Heart right ventricle (tissue), 16 donors: ENCODE data around the gene CALHM1. TPM values are rescaled to one million over a fixed set of nuclear protein-coding genes. Genes with fewer than 3 reads are reported as not detected.

Experiments used
- ATAC-seq, 8 donors: fragments of 200-7000 bp; cut with Tn5 transposase; one replicate each; pipeline ENCODE4 v1.9.1; 2020; ENCODE audit warnings: mild to moderate bottlenecking in 8 of 8, moderate library complexity in 8 of 8, moderate number of reproducible peaks in 1 of 8
- DNase-seq, 2 donors: peaks; one replicate each; pipeline ENCODE4 v3.0.0-alpha.2; 2020
- H3K27ac ChIP-seq, 10 donors: fragments of 200-600 bp; sonication (generic) in 2 of 10; one replicate each; pipeline versions ENCODE4 v1.5.0 to v1.8.0; 2020 to 2022; ENCODE audit warnings: mild to moderate bottlenecking in 3 of 10
- H3K27me3 ChIP-seq, 7 donors: fragments of 200-600 bp; one replicate each; pipeline ENCODE4 v1.8.0; 2021 to 2022; ENCODE audit warnings: mild to moderate bottlenecking in 2 of 7
- H3K36me3 ChIP-seq, 9 donors: fragments of 200-600 bp; sonication (generic) in 1 of 9; one replicate each; pipeline versions ENCODE4 v1.5.0 to v1.8.0; 2020 to 2022; ENCODE audit warnings: mild to moderate bottlenecking in 2 of 9
- H3K4me1 ChIP-seq, 9 donors: fragments of 200-600 bp; sonication (generic) in 1 of 9; one replicate each; pipeline versions ENCODE4 v1.5.0 to v1.8.0; 2020 to 2022; ENCODE audit warnings: mild to moderate bottlenecking in 4 of 9
- H3K4me3 ChIP-seq, 10 donors: fragments of 200-600 bp; sonication (generic) in 2 of 10; one replicate each; pipeline versions ENCODE4 v1.5.0 to v1.8.0; 2020 to 2022; ENCODE audit warnings: mild to moderate bottlenecking in 7 of 10, moderate library complexity in 2 of 10
- H3K9me3 ChIP-seq, 11 donors: fragments of 200-600 bp in 10 of 11; sonication (generic) in 2 of 11; one replicate each; pipeline versions ENCODE4 v1.5.0 to v1.8.0; 2013 to 2022; ENCODE audit warnings: mild to moderate bottlenecking in 2 of 11, control low read depth in 1 of 11, moderate library complexity in 1 of 11
- CTCF ChIP-seq, 9 donors: fragments of 200-600 bp; sonication (generic) in 2 of 9; IDR thresholded peaks; one replicate each; pipeline versions ENCODE4 v1.5.0 to v1.8.0; 2021 to 2022; ENCODE audit warnings: antibody characterized with exemption in 9 of 9, mild to moderate bottlenecking in 5 of 9, moderate library complexity in 1 of 9
- WGBS, 2 donors: extraction: QIAGEN DNeasy Blood & Tissue Kit; methylation state at CpG; one replicate each; pipeline ENCODE4 v1.1.7; 2013; ENCODE audit warnings: inconsistent platforms in 1 of 2; 5-methylcytosine and 5-hydroxymethylcytosine counted together
- intact Hi-C, 10 donors: fragments of 100-400 bp; cut with DNase I; formaldehyde crosslinking; loops; one replicate each; pipeline versions ENCODE4 v1.11.1 to v1.14.2; 2022
- polyA plus RNA-seq, 2 donors: library from polyadenylated mRNA; stranded (reverse); fragments of 200-250 nt; gene quantifications; one replicate each; pipeline ENCODE4 v1.2.3, GENCODE V29; 2013
- total RNA-seq, 10 donors: library from RNA; stranded (reverse); fragmentation: NEBNext Ultra II Directional in 3 of 10; extraction: Animal tissue kit (Norgen Biotek cat#: 25700) in 3 of 10; gene quantifications; one replicate each; pipeline versions ENCODE4 v1.2.1 to v1.2.4, GENCODE V29; 2021 to 2023
- donor health status: Arrhythmogenic right ventricular cardiomyopathy.
- donor health status: ischemic (EF 13 %, LVEDD 7.1; RV severe dilation, severe dysfunction).
- donor health status: healthy with polysubstance abuse.
- donor health status: DM: no; HTN: yes; CAD: no.
- donor health status: DM: no; HTN: no; CAD: no.
- donor health status: ischemic (EF 25% LVEDD 6.9; RV normal size, moderate dysfunction).
- donor health status: ischemic (EF 25% LVEDD 5.7; RV mildly dilated, moderate dysfunction).
- donor health status: healthy.
- donor health status: DM: yes; HTN: yes; CAD: no.
- donor health status: Ischemic cardiomyopathy.
- donor health status: ischemic (EF 35%, LVEDD 5.7; RV mildly dilated, moderate dysfunction).
- donor health status: nonischemic (EF 11% LVEDD 7.7; RV severe dilation, severe dysfunction).
- donor health status: DM: yes; HTN: yes; CAD: no.
- donor health status: PGD.
- donor health status: ischemic (EF 29% LVEDD 5.4; RV normal size, mild dysfunction).
- donor health status: nonischemic (EF 23%, LVEDD 6.1; RV moderate dilation, normal function).

CALHM1 gene
- total and polyA plus RNA-seq, 12 donors, result not detected

DNA sequence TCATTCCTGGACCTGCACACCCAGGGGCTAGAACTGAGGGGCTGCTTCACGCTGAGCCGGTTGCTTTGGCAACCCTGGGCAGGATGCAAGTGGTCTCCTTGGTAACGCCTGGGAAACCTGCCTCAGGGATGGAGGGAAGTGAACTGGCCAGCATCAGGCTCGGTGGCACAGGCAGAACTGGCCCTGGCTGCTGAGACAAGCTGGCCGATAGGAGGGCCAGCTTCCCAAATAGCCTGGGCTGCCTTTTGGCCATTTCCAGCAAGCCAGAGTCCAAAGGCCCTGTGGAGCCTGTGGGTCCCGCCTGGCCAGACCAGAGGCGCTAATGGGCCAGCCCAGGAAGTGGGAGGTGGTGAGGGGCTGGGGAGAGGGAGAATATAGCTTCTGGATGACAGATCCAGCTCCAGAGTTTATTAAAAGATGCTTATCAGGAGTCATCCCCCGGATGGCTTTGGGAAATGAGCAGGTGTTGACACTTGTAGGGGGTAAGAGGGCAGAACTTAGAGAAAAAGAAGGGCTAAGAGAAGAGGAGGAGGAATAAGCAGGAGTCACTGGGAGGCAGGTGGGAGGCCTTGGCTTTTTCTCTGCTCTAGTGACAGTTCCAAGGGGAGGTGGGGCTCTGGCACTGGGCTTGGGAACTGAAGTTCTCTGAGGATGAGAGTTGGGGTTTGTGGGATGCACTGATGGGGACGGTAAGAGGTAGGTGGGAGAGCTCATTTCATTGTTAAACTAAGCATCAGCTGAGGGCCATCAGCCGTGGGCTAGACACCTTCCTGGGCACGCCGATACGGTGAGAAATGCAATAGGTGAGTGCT, 44.4 kb upstream of the CALHM1 start:
- no peaks in the 10 kb centered on the region for H3K36me3 ChIP-seq
- intact Hi-C loops, result no loop called here
- DNase-seq, result no peak
- WGBS, 2 donors, result 71 to 73% methylated on average over 13 of the region's 13 CpGs
- peaks cover 0 to 14% (median 7%) of the 10 kb centered on the region in 9 donors for H3K4me1 ChIP-seq
- no peak overlapping the region for H3K4me3 ChIP-seq
- no peaks in the 10 kb centered on the region for H3K9me3 ChIP-seq
- H3K27me3 ChIP-seq, result peaks cover 0 to 30% (median 6%) of the 10 kb centered on the region in 7 donors
- no peak overlapping the region for H3K27ac ChIP-seq
- ATAC-seq, result no peak
- no peak for TF ChIP-seq CTCF (IDR thresholded peaks at IDR 0.05)

DNA sequence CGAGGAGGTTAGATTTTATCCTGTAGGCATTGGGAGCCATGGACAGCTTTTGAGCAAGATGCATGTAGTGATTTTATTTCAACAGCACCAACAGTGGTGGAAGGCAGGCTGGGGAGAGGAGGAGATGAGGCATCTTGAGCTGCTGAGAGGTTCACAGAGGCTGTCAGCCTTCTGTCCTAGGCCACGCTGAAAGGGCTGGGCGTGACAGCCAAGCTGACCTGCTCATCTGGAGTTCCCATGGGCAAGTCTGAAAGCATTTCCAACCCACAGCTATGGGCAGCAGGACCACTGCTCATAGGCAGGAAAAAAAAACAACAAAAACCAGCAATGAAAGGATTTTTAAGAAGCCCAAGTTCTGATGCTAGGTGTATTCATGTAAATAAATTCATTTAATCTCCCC, 42.5 kb upstream of the CALHM1 start:
- intact Hi-C loops, result no loop called here
- H3K9me3 ChIP-seq, result no peaks in the 10 kb centered on the region
- ATAC-seq (no peak), DNase-seq (no peak)
- H3K36me3 ChIP-seq, result no peaks in the 10 kb centered on the region
- H3K4me1 ChIP-seq, result peaks cover 0 to 14% (median 7%) of the 10 kb centered on the region in 9 donors
- H3K27ac ChIP-seq, result no peak overlapping the region
- peaks cover 0 to 47% (median 15%) of the 10 kb centered on the region in 7 donors for H3K27me3 ChIP-seq
- no peak for TF ChIP-seq CTCF (IDR thresholded peaks at IDR 0.05)
- no peak overlapping the region for H3K4me3 ChIP-seq
- 94 to 96% methylated on average over 3 of the region's 3 CpGs for WGBS, 2 donors

DNA sequence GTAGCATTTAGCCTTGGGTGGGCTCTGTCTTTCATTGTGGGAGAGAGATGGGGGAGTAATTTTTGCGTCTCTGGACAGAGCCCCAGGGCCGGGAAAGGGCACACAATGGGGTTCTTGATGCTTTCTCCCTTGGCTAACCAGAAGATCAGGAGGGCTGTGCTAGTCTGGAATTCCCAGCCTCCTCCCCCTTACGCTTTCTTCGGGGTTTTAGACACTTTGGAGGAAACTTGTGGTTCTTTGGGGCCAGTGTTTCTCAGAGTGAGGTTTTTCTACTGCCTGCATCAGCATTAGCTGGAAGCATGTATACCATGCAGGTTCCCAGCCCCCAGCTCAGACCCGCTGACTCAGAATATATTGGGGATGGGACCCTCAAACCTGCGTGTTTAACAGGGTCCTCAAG, 41.8 kb upstream of the CALHM1 start:
- intact Hi-C loops, result no loop called here
- no peak for TF ChIP-seq CTCF (IDR thresholded peaks at IDR 0.05)
- H3K27ac ChIP-seq, result no peak overlapping the region
- no peaks in the 10 kb centered on the region for H3K9me3 ChIP-seq
- 73 to 77% methylated on average over 6 of the region's 6 CpGs for WGBS, 2 donors
- peaks cover 0 to 14% (median 7%) of the 10 kb centered on the region in 9 donors for H3K4me1 ChIP-seq
- peaks cover 0 to 54% (median 22%) of the 10 kb centered on the region in 7 donors for H3K27me3 ChIP-seq
- no peaks in the 10 kb centered on the region for H3K36me3 ChIP-seq
- DNase-seq (no peak), ATAC-seq (no peak)
- no peak overlapping the region for H3K4me3 ChIP-seq

DNA sequence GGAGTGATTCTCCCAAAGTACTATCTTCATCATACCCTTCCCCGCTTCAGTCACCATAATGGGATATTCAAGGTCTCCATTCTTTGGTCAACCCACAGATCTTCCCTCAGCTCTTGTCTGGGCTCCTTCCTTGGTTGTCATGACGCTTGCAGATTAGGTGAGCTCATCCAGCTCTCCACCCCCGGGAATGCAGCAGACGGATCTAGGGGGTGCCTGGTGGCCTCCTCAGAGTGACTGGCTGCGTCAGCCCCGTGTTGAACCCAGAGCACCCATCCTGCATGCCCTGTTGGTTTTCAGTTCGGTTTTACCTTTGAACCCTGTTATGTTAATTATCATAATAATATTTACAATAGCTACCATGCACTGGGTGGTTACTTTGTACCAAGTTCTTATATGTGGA, 41.2 kb upstream of the CALHM1 start:
- intact Hi-C loops, result no loop called here
- Histone ChIP-seq H3K4me1 (peaks cover 0 to 14% (median 7%) of the 10 kb centered on the region in 9 donors), H3K9me3 (no peaks in the 10 kb centered on the region), H3K27ac (no peak overlapping the region), H3K4me3 (no peak overlapping the region), H3K36me3 (no peaks in the 10 kb centered on the region), H3K27me3 (peaks cover 0 to 60% (median 24%) of the 10 kb centered on the region in 7 donors)
- TF ChIP-seq CTCF (IDR thresholded peaks at IDR 0.05), result no peak
- ATAC-seq (no peak), DNase-seq (no peak)
- WGBS, 2 donors, result 59 to 62% methylated on average over 7 of the region's 7 CpGs
